K562 (cell line): ENCODE measurements around the gene NCOA3. TPM values are rescaled to one million over a fixed set of nuclear protein-coding genes. Genes with fewer than 3 reads are reported as not detected.
A peak's percentile ranks its signal among the peaks of the same experiment; 100 is the strongest.

Experiments used
- ATAC-seq: fragments of 200-7000 bp; cut with Tn5 transposase; 3 replicates; pipeline ENCODE4 v1.9.1; 2020; ENCODE audit warnings: moderate library complexity
- BruUV-seq: library from RNA; stranded (reverse); fragments of 400-500 nt; replicated peaks from 2 replicates; lab custom pipeline; 2021; lab: Mats Ljungman, UMichigan
- CTCF ChIA-PET: fragments of 300-600 bp; formaldehyde crosslinking; extraction: SDS; loops from one replicate; lab custom pipeline; 2021; ENCODE audit warnings: low intra/inter-chr PET ratio; lab: Yijun Ruan, JAX
- POLR2A ChIA-PET: fragments of 300-600, 350-650 bp; sonication (Branson Sonifier 250); formaldehyde crosslinking; extraction: SDS; loops from one replicate; lab custom pipeline; 2021; ENCODE audit warnings: antibody characterized with exemption, inconsistent platforms; lab: Yijun Ruan, JAX
- DNase-seq, 4 experiments: peaks; one replicate each; pipeline versions ENCODE4 v3.0.0 to v3.0.0-alpha.2; 2011 to 2018; ENCODE audit warnings: low spot score in 3 of 4, mixed read lengths in 3 of 4; ENCODE audit errors: extremely low read depth in 1 of 4
- FAIRE-seq: peaks from 2 replicates; lab custom pipeline; 2011; peaks lifted over from hg19 to GRCh38; lab: Jason Lieb, UNC
- H2AFZ ChIP-seq: 2 replicates; pipeline ENCODE4 v1.6.0; 2011; ENCODE audit warnings: low read depth, low read length, control low read depth, inconsistent platforms
- H3K27ac ChIP-seq: fragments of 200-600 bp; 3 replicates; pipeline ENCODE4 v1.8.0; 2011; ENCODE audit warnings: low read depth, mild to moderate bottlenecking, control low read depth, inconsistent platforms, low read length, moderate library complexity, mixed read lengths; ENCODE audit errors: extremely low read depth
- H3K27me3 ChIP-seq, 2 experiments: fragments of 300-600 bp in 1 of 2; 2 replicates in 1 of 2; 3 replicates in 1 of 2; pipeline versions ENCODE4 v1.6.0 to v1.8.0; 2011; ENCODE audit warnings: inconsistent platforms in 2 of 2, low read length in 2 of 2, mild to moderate bottlenecking in 1 of 2, mixed read lengths in 1 of 2, moderate library complexity in 1 of 2; ENCODE audit not compliant: control insufficient read depth in 2 of 2, insufficient read depth in 2 of 2
- H3K36me3 ChIP-seq: fragments of 300-600 bp; 3 replicates; pipeline ENCODE4 v1.8.0; 2011; ENCODE audit warnings: mild to moderate bottlenecking, low read length, inconsistent platforms; ENCODE audit not compliant: control insufficient read depth, insufficient read depth
- H3K4me1 ChIP-seq, 2 experiments: fragments of 200-600 bp in 1 of 2; replicated peaks in 1 of 2; 2 replicates in 1 of 2; 3 replicates in 1 of 2; pipeline versions ENCODE4 v1.5.1 to v1.8.0; 2011; ENCODE audit warnings: inconsistent platforms in 2 of 2, low read length in 2 of 2, mild to moderate bottlenecking in 1 of 2, mixed read lengths in 1 of 2, moderate library complexity in 1 of 2; ENCODE audit not compliant: control insufficient read depth in 2 of 2, insufficient read depth in 2 of 2
- H3K4me2 ChIP-seq: 2 replicates; pipeline ENCODE4 v1.6.1; 2011; ENCODE audit warnings: low read length, control low read depth, inconsistent platforms, mixed read lengths; ENCODE audit not compliant: insufficient read depth
- H3K4me3 ChIP-seq: fragments of 200-600 bp; sonication (generic), shearing (Covaris generic); 2 replicates; pipeline ENCODE4 v1.5.1; 2016; ENCODE audit warnings: control low read depth, inconsistent platforms
- H3K79me2 ChIP-seq: fragments of 200-600 bp; 3 replicates; pipeline ENCODE4 v1.8.0; 2011; ENCODE audit warnings: low read length, inconsistent platforms; ENCODE audit not compliant: control insufficient read depth, insufficient read depth
- H3K9ac ChIP-seq, 2 experiments: 2 replicates each; pipeline versions ENCODE4 v1.6.0 to v1.6.1; 2011; ENCODE audit warnings: low read depth in 2 of 2, low read length in 2 of 2, control low read depth in 1 of 2, inconsistent platforms in 1 of 2, mild to moderate bottlenecking in 1 of 2, mixed read lengths in 1 of 2; ENCODE audit not compliant: insufficient read depth in 1 of 2
- H3K9me1 ChIP-seq: one replicate; pipeline ENCODE4 v1.6.0; 2011; ENCODE audit warnings: inconsistent platforms, mild to moderate bottlenecking, low read length, moderate library complexity; ENCODE audit not compliant: control insufficient read depth, insufficient read depth
- H3K9me3 ChIP-seq: replicated peaks from 2 replicates; pipeline ENCODE4 v1.5.1; 2011; ENCODE audit warnings: low read depth, low read length, inconsistent platforms; ENCODE audit not compliant: control insufficient read depth, insufficient read depth
- H4K20me1 ChIP-seq: replicated peaks from 2 replicates; pipeline ENCODE4 v1.6.1; 2011; ENCODE audit warnings: low read length, inconsistent platforms, mixed read lengths; ENCODE audit not compliant: control insufficient read depth, insufficient read depth
- BACH1 ChIP-seq: fragments of 200-800 bp; sonication (Bioruptor generic); IDR thresholded peaks from 2 replicates; pipeline ENCODE4 v1.6.1; 2016; ENCODE audit warnings: missing genetic modification characterization, missing compliant biosample characterization
- POLR2AphosphoS2 ChIP-seq: IDR thresholded peaks from 2 replicates; pipeline ENCODE4 v1.6.1; 2012; ENCODE audit warnings: low read length, improper control_type of control experiment
- TBP ChIP-seq: optimal IDR thresholded peaks from 2 replicates; pipeline ENCODE3; 2011; ENCODE audit warnings: low read depth, low read length, improper control_type of control experiment
- ZBTB11 ChIP-seq, 3 experiments: fragments of 200-800 bp in 1 of 3; fragments of 250-450 bp in 1 of 3; fragments of 450-650 bp in 1 of 3; sonication (Bioruptor Pico) in 1 of 3; sonication (Bioruptor generic) in 1 of 3; formaldehyde crosslinking in 1 of 3; IDR thresholded peaks; 2 replicates each; pipeline versions ENCODE4 v1.6.1 to v1.8.0; 2016 to 2022; ENCODE audit warnings: mild to moderate bottlenecking in 2 of 3, missing genetic modification characterization in 2 of 3, missing compliant biosample characterization in 1 of 3, moderate library complexity in 1 of 3
- ZNF121 ChIP-seq: sonication (generic); formaldehyde crosslinking; conservative IDR thresholded peaks from 2 replicates; pipeline ENCODE4 v1.8.0; 2022; ENCODE audit warnings: missing genetic modification reagents
- WGBS: fragments of 100-300 bp; shearing (Covaris generic); methylation state at CpG from one replicate; pipeline ENCODE4 v1.1.6; 2016; ENCODE audit warnings: low coverage, mixed read lengths; ENCODE audit not compliant: insufficient coverage; ENCODE audit errors: missing lambda C conversion rate; 5-methylcytosine and 5-hydroxymethylcytosine counted together
- in situ Hi-C: fragments of 300-500 bp; cut with MboI; formaldehyde crosslinking; loops from 4 replicates; pipeline ENCODE4 v1.15.0; 2018; ENCODE audit warnings: inconsistent platforms, mixed read lengths
- intact Hi-C: fragments of 100-400 bp; cut with micrococcal nuclease; formaldehyde crosslinking; loops from 2 replicates; pipeline ENCODE4 v1.14.2; 2022
- polyA plus RNA-seq, 8 experiments: library from polyadenylated mRNA; depleted of rRNA in 4 of 8; stranded (reverse) in 5 of 8; unstranded in 3 of 8; fragments of >200 nt; fragmentation: Nextera tagmentation in 2 of 8; fragmentation: Illumina TruSeq in 1 of 8; extraction: Ambion mirVana in 2 of 8; extraction: Trizol in 1 of 8; gene quantifications; 2 replicates each; pipeline versions ENCODE4 v1.2.1 to v1.2.3, GENCODE V29; 2011 to 2014; ENCODE audit warnings: inconsistent platforms in 1 of 8, missing spikeins in 1 of 8
- total RNA-seq, 7 experiments: library from RNA; depleted of rRNA in 6 of 7; stranded (reverse); fragments of >200 nt in 6 of 7; fragmentation: Illumina TruSeq in 2 of 7; extraction: Trizol in 2 of 7; gene quantifications; 2 replicates each; pipeline versions ENCODE4 v1.2.1 to v1.2.3, GENCODE V29; 2011 to 2021; ENCODE audit warnings: low replicate concordance in 1 of 7

Gene NCOA3
- total and polyA plus RNA-seq, 9 of the 15 experiments (the other 6 are each of a cell fraction or from before 2014, with no cell fraction given), result 3.2 to 24.3 (median 14.4) TPM

- Histone ChIP-seq H3K27me3 (peaks cover 59 to 90% of the 10 kb centered on the region in 2 experiments), H3K4me1 (peaks cover 0 to 8% of the 10 kb centered on the region in 2 experiments; a peak in 1 of 5 replicates), H3K4me3 (no peak overlapping the region), H3K36me3 (no peaks in the 10 kb centered on the region), H3K4me2 (no peak overlapping the region), H3K9me3 (no peaks in the 10 kb centered on the region), H4K20me1 (peaks cover 16% of the 10 kb centered on the region), H3K79me2 (no peaks in the 10 kb centered on the region), H3K9ac (no peak overlapping the region), H3K27ac (no peak overlapping the region), H3K9me1 (no peaks in the 10 kb centered on the region), H2AFZ (no peak overlapping the region)
- 3% methylated on average over 11 of the region's 15 CpGs for WGBS
- DNase-seq, result no peak
- in situ Hi-C loops (loop anchor here (5.0 kb wide), 1 partner anchor 945 kb away; no protein-coding TSS in a partner anchor), intact Hi-C loops (no loop called here)
- ChIA-PET CTCF (no interaction called here), POLR2A (interaction anchor here (0.6 kb wide), 2 partner anchors 512 to 560 kb away, joined by 3 to 4 read pairs; no protein-coding TSS in a partner anchor)
- no peak for ATAC-seq
- FAIRE-seq, result no peak
- no peak for TF ChIP-seq ZNF121 (CRISPR knock-in tag)
- TF ChIP-seq ZBTB11 (CRISPR knock-in tag; IDR thresholded peaks at IDR 0.05), result peak in 1 of 3 experiments; percentile 28; a peak in 1 of 6 replicates
- TF ChIP-seq POLR2AphosphoS2, result no peak
- TF ChIP-seq TBP, result no peak
- TF ChIP-seq BACH1 (tag), result no peak
- BruUV-seq, result no TSS peak
Observed at GRCh38 chr20:47672166-47672565, 170.5 kb downstream of the NCOA3 start.
